Measurements from ENCODE around the gene XBP1. TPM values are rescaled to one million over a fixed set of nuclear protein-coding genes. Genes with fewer than 3 reads are reported as not detected.

Gene XBP1
- total and polyA plus RNA-seq, 2 of the 13 experiments (the other 11 are each of a cell fraction or from before 2014, with no cell fraction given): 416 to 427 TPM

DNA sequence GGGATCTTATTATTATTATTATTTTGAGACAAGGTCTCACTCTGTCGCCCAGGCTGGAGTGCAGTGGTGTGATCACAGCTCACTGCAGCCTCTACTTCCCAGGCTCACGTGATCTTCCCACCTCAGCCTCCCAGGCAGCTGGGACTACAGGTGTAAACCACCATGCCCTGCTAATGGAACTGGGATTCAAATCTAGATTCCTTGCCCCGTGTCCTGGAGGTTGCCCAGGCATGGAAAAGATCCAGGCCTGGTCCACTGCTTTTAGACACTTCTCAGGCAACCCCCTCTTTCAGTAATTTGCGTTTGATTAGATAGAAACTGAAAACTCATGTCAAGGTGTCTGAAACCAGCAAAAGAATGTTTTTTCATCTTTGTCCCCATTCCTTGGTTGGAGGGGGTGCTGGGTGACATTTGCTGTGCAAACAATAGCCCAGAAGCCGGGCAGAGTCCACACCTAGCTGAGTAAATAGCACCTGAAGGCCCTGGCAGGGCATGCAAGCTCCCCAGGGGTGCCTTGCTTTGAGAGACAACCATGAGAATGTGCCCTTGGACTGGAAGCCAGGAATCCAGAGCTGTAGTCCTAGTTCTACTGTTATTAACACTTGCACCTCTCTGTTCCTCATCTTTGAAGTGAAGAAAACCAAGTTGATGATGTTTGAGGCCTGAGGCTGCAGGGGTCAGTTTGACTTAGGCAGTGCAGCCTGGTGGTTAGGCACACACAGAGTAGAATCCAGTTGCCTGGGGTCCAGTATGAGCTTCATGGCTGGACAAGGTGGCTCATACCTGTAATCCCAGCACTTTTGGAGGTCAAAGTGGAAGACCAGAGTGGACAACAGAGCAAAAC lies 19.1 kb upstream of the XBP1 start (continued):
- TF ChIP-seq ZNF761 (CRISPR knock-in tag; conservative IDR thresholded peaks at IDR 0.05): 0 out of 2 replicates have a peak, but pooled peaks have one; percentile 37
- no peak for TF ChIP-seq CEBPB (IDR thresholded peaks at IDR 0.05; ENCODE audit: borderline replicate concordance, low read depth, low read length)
- TF ChIP-seq, protein P1, sequence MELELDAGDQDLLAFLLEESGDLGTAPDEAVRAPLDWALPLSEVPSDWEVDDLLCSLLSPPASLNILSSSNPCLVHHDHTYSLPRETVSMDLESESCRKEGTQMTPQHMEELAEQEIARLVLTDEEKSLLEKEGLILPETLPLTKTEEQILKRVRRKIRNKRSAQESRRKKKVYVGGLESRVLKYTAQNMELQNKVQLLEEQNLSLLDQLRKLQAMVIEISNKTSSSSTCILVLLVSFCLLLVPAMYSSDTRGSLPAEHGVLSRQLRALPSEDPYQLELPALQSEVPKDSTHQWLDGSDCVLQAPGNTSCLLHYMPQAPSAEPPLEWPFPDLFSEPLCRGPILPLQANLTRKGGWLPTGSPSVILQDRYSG (CRISPR knock-in tag; IDR thresholded peaks at IDR 0.05): no peak
- TF ChIP-seq FOXA1 (IDR thresholded peaks at IDR 0.05): peak; percentile 55; the same call in 1 of the 2 replicates
- peak; percentile 93 for TF ChIP-seq FOXA1 (CRISPR knock-in tag; IDR thresholded peaks at IDR 0.05)
- peak; percentile 26; the same call in 1 of the 2 replicates for TF ChIP-seq ZNF350 (CRISPR knock-in tag; IDR thresholded peaks at IDR 0.05; ENCODE audit: borderline replicate concordance, low read depth)
- TF ChIP-seq HNF4A (CRISPR knock-in tag; IDR thresholded peaks at IDR 0.05): peak; percentile 95
- TF ChIP-seq, protein P2, sequence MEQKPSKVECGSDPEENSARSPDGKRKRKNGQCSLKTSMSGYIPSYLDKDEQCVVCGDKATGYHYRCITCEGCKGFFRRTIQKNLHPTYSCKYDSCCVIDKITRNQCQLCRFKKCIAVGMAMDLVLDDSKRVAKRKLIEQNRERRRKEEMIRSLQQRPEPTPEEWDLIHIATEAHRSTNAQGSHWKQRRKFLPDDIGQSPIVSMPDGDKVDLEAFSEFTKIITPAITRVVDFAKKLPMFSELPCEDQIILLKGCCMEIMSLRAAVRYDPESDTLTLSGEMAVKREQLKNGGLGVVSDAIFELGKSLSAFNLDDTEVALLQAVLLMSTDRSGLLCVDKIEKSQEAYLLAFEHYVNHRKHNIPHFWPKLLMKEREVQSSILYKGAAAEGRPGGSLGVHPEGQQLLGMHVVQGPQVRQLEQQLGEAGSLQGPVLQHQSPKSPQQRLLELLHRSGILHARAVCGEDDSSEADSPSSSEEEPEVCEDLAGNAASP (CRISPR knock-in tag; IDR thresholded peaks at IDR 0.05; ENCODE audit: borderline replicate concordance): peak; percentile 85; the same call in 1 of the 2 replicates
- TF ChIP-seq, protein P3, sequence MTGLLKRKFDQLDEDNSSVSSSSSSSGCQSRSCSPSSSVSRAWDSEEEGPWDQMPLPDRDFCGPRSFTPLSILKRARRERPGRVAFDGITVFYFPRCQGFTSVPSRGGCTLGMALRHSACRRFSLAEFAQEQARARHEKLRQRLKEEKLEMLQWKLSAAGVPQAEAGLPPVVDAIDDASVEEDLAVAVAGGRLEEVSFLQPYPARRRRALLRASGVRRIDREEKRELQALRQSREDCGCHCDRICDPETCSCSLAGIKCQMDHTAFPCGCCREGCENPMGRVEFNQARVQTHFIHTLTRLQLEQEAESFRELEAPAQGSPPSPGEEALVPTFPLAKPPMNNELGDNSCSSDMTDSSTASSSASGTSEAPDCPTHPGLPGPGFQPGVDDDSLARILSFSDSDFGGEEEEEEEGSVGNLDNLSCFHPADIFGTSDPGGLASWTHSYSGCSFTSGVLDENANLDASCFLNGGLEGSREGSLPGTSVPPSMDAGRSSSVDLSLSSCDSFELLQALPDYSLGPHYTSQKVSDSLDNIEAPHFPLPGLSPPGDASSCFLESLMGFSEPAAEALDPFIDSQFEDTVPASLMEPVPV (CRISPR knock-in tag; IDR thresholded peaks at IDR 0.05): no peak
- no peak; a peak in 1 of 4 replicates for TF ChIP-seq POLR2A (IDR thresholded peaks at IDR 0.05; ENCODE audit: insufficient read depth in 1 of 2, low read depth in 2 of 2, low read length in 2 of 2)
- peak; percentile 78; the same call in 1 of the 2 replicates for TF ChIP-seq MEIS1 (CRISPR knock-in tag; IDR thresholded peaks at IDR 0.05; ENCODE audit: borderline replicate concordance)
- TF ChIP-seq ZNF550 (CRISPR knock-in tag; IDR thresholded peaks at IDR 0.05; ENCODE audit: borderline replicate concordance): no peak
- TF ChIP-seq, protein P4, sequence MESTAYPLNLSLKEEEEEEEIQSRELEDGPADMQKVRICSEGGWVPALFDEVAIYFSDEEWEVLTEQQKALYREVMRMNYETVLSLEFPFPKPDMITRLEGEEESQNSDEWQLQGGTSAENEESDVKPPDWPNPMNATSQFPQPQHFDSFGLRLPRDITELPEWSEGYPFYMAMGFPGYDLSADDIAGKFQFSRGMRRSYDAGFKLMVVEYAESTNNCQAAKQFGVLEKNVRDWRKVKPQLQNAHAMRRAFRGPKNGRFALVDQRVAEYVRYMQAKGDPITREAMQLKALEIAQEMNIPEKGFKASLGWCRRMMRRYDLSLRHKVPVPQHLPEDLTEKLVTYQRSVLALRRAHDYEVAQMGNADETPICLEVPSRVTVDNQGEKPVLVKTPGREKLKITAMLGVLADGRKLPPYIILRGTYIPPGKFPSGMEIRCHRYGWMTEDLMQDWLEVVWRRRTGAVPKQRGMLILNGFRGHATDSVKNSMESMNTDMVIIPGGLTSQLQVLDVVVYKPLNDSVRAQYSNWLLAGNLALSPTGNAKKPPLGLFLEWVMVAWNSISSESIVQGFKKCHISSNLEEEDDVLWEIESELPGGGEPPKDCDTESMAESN (CRISPR knock-in tag; conservative IDR thresholded peaks at IDR 0.05): 0 out of 2 replicates have a peak, but pooled peaks have one; percentile 64
- TF ChIP-seq, protein P5, sequence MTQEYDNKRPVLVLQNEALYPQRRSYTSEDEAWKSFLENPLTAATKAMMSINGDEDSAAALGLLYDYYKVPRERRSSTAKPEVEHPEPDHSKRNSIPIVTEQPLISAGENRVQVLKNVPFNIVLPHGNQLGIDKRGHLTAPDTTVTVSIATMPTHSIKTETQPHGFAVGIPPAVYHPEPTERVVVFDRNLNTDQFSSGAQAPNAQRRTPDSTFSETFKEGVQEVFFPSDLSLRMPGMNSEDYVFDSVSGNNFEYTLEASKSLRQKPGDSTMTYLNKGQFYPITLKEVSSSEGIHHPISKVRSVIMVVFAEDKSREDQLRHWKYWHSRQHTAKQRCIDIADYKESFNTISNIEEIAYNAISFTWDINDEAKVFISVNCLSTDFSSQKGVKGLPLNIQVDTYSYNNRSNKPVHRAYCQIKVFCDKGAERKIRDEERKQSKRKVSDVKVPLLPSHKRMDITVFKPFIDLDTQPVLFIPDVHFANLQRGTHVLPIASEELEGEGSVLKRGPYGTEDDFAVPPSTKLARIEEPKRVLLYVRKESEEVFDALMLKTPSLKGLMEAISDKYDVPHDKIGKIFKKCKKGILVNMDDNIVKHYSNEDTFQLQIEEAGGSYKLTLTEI (CRISPR knock-in tag; conservative IDR thresholded peaks at IDR 0.05): no peak
- TF ChIP-seq ZBTB21 (CRISPR knock-in tag; IDR thresholded peaks at IDR 0.05): no peak
- peak; percentile 93 for TF ChIP-seq ZMYM3 (CRISPR knock-in tag; IDR thresholded peaks at IDR 0.05)
- TF ChIP-seq, protein P6, sequence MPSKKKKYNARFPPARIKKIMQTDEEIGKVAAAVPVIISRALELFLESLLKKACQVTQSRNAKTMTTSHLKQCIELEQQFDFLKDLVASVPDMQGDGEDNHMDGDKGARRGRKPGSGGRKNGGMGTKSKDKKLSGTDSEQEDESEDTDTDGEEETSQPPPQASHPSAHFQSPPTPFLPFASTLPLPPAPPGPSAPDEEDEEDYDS (CRISPR knock-in tag; IDR thresholded peaks at IDR 0.05): 0 out of 2 replicates have a peak, but pooled peaks have one; percentile 22
- TF ChIP-seq ATF7 (IDR thresholded peaks at IDR 0.05): no peak
- peak; percentile 65; the same call in 1 of the 2 replicates for TF ChIP-seq ATF7 (CRISPR knock-in tag; IDR thresholded peaks at IDR 0.05)
- peak; percentile 70 to 95; a peak in 3 of 4 replicates for TF ChIP-seq EP300 (IDR thresholded peaks at IDR 0.05; ENCODE audit: low read depth in 2 of 2, low read length in 2 of 2)
- TF ChIP-seq EP300 (CRISPR knock-in tag; IDR thresholded peaks at IDR 0.05; ENCODE audit: borderline replicate concordance): peak; percentile 91

All from HepG2 (cell line).